ENCODE measurements around the gene WNT3.
"Not testable (repeated sequence)": the region's sequence is repeated elsewhere in the genome, so short reads cannot be mapped to it uniquely, and the experiment has no call there.

WNT3 gene

GRCh38 chr17:46812624-46813318 is 5.7 kb downstream of the WNT3 start:
- no peak for DNase-seq

- no peak for DNase-seq
These were observed 6.4 kb downstream of the WNT3 start for GRCh38 chr17:46811978-46812583.

GRCh38 chr17:46810837-46811236 is 7.7 kb downstream of the WNT3 start:
- no peak for DNase-seq

- no peak for DNase-seq
These were observed 9.4 kb downstream of the WNT3 start for GRCh38 chr17:46809110-46809571.

DNA sequence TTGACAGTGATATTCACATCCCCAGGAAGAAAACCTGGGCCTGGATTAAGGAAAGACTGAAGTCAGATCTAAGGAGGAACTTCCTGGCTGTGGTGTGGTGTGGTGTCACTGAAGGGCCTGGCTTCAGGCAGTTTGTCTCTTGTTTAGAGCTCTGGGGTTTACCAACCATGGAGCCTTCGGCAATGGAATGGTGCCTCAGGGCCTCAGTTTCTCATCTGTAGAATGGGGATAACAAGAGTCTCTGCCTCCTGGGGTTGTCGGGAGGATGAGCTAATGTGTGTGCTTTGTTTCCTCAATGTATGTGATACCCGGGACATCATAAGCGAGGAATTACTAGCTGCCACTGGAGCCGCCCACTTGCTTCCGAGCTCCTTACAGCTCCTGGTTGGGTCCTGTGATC is 12.7 kb downstream of the WNT3 start:
- DNase-seq, result no peak

DNA sequence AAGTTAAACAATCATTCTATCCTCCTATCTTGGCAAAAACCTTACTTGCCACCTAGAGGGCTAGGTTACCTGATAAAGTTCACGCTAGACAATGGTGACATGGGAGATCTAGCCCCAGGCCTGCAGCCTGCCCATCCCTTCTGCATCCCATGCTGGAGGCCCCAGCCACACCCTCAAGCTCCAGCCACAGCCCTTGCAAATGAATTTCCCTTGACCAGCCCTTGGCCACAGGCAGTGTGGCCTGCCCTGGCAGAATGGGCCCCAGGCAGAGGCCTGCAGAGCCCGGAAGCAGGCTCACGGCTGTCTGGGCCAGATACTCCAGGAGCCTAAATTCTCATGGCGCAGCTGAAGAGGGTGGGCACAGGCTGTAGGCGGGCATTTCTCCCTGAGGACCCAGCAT is 14.9 kb downstream of the WNT3 start:
- DNase-seq, result no peak

DNA sequence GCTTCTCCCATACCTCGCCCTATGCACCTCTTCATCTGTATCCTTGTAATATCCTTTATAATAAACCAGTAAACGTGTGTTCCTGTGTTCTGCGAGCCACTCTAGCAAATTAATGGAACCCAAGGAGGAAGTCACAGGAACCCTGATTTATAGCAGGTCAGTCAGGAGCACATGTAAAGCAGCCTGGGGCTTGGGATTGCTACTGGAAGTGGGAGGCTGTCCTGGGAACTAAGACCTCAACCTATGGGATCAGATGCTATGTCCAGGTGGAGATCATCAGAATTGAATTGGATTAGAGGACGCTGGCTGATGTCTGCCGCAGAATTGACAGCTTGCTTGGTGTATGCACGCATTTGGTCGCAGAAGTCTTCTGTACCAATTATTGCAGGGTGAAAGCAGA is 15.7 kb downstream of the WNT3 start:
- no peak for DNase-seq

- no peak for DNase-seq
These were observed 17.9 kb downstream of the WNT3 start for GRCh38 chr17:46800573-46800972.

- no peak for DNase-seq
These were observed 21.4 kb downstream of the WNT3 start for GRCh38 chr17:46796956-46797530.

DNA sequence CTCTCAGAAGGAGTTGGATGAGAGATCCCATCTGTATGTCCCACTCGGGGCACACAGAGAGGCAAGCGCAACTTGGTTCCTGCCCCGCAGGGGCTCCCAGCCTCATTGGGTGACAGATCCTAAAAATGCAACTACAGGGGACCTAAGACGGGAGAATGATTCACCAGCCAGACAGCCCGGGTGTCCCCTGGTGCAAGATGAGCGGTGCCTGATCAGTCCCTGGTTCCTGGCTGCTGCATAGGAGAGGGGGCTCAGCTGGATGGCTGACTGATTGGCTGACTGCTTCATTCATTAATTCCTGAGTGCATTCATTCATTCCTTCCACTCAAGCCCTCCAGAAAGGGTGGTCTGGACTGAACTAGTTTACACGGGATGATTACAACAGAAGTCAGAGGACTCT is 22.0 kb downstream of the WNT3 start:
- no peak for DNase-seq

DNA sequence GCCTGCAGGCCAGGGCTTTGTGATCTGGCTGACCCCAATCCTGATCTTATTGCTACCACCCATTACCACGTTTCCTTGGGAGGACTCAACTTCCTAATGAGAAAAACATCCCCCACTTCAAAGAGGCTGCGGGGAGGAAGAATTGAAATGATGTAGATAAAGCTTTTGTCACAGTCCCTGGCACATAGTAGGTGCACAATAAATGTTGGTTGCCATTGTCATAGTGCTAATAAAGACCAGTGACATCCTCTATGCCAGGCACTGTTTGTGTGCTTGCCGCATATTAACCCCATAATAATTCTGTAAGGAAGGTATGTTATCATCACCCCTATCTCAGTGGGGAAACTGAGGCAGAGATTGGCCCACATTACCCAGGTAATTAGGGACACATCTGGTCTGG is 22.4 kb downstream of the WNT3 start:
- no peak for DNase-seq

GRCh38 chr17:46795379-46795952 is 23.0 kb downstream of the WNT3 start:
- DNase-seq, result no peak

GRCh38 chr17:46794318-46794717 is 24.2 kb downstream of the WNT3 start:
- no peak for DNase-seq

DNA sequence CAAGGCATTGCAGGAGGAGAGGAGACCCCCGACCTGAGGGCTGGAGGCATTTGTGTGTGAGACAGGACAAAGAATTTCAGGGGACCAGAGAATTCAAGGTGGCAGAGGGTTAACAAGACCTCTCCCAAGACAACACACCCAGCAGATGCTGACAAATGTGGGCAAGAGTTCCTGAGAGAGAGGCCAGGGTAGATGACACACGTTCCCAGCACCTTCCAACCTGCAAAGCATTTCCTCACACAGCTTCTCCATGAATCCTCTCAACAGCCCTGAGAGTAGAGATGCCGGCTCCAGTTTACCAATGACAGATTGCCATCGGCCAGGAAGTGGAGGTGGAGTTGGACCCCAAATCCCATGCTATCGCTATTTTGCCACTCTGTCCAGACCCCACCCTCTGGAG is 25.0 kb downstream of the WNT3 start:
- no peak for DNase-seq

DNA sequence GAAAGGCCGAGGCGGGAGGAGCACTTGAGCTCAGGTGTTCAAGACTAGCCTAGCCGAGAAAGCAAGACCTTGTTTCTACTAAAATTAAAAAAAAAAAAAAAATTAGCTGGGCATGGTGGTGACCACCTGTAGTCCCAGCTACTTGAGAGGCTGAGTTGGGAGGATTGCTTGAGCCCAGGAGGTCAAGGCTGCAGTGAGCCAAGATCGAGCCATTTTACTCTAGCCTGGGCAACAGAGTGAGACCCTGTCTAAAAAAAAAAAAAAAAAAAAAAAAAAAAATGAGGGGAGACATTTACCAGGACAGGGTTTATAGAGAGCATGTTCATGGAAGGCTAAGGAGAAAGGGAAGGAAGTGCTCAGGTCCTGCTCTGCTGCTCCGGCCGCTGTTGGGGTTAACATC is 25.5 kb downstream of the WNT3 start:
- not testable (repeated sequence) for DNase-seq

- no peak for DNase-seq
These were observed 26.4 kb downstream of the WNT3 start for GRCh38 chr17:46792071-46792470.

- DNase-seq, result no peak
These were observed 27.0 kb downstream of the WNT3 start for GRCh38 chr17:46791531-46791930.

- DNase-seq, result no peak
These were observed 28.3 kb downstream of the WNT3 start for GRCh38 chr17:46790216-46790615.

DNA sequence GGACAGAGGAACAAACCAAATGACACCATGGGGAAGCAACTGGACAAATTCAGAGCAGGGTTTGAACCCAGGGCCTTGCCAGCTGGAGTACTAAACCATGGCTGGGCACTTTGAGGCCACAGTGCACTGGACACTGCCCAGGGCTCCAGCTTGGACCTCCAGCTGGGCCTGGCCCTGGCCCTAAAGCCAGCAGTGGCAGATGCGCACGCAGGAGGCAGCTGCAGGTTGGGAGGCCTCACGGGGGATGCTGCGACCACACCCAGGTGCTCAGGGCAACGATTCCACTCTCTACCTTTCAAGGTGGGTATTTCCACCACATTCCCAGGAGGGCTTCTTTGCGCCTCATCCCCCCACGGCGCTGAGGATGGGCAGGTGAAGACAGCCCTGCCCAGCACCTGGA is 28.9 kb downstream of the WNT3 start:
- DNase-seq, result no peak

DNA sequence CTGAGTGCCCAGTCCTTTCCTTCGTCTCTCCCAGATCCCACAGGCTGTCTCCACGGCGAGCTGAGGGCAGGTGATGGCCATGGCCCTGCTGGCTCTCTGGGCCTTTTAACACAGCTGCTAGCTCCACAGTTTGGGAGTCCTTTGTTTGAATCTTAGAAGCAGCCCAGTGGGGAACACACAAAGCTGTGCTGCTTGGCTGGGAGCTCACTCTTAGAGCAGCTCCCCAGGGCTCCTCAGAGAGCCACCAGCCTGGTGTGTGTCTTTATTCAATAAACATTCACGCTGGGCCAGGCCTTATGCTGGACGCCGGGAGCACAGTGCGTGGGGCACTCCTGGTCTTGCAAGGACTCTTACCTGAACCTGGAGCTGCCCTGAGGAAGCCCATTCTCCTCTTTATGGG is 29.7 kb downstream of the WNT3 start:
- DNase-seq, result no peak

DNA sequence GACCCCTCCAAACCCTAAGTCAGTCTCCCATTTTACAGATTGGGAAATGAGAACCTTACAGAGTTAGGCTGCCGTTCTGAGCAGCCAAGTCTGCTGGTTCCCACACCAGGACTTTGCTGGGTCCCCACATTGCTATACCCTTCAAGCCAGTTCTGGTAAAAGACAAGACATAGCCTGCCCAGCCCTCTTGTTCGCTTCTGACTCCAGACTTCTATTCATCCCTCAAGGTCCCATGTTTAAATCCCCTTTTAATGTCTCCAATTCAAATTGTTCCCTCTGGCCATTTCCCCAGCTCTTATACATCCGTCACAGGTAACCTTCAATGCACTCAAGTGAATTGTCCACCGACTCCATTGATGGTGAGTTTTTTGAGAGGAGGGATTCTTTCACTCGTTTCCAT is 30.2 kb downstream of the WNT3 start:
- no peak for DNase-seq

GRCh38 chr17:46787478-46787877 is 31.0 kb downstream of the WNT3 start:
- no peak for DNase-seq

GRCh38 chr17:46785696-46786095 is 32.8 kb downstream of the WNT3 start:
- no peak for DNase-seq

DNA sequence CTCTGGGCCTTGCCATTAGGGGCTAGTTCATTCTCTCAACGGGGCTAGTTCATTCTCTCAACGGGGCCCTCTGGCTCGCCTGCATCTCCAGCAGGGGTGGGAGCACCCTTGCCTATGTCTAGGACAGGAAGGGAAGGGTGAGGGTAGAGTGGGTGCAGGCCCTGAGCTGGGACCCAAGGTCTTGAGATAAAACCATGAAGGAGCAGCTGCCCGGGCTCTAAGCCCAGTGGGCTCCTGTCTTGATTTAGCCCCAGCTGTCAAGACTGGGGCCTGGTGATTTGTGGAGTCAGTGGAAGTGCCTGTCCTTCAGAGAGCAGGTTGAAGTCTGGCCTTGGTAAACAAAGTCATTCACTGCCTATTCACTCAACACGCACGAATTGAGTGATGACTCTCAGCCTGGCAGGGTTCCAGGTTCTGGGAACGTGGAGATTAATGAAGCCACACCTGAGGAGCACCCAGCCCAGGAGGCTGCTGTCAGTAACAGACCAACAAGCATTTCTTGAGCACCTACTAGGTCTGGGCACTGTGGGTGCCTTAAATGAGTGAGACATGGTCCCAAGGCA is 35.4 kb downstream of the WNT3 start:
- DNase-seq, result peak; percentile 19

Data from NCI-H2029 (cell line).